RCC 7860 (cell line): Measurements from ENCODE around the gene ENTPD1.
"Not testable (repeated sequence)": the region's sequence is repeated elsewhere in the genome, so short reads cannot be mapped to it uniquely, and the experiment has no call there.

Source experiments
- DNase-seq: peaks from one replicate; pipeline ENCODE4 v3.0.0-alpha.2; 2015; ENCODE audit warnings: low spot score
- FAIRE-seq: peaks from 2 replicates; lab custom pipeline; 2012; peaks lifted over from hg19 to GRCh38; lab: Jason Lieb, UNC

Gene ENTPD1, protein sequence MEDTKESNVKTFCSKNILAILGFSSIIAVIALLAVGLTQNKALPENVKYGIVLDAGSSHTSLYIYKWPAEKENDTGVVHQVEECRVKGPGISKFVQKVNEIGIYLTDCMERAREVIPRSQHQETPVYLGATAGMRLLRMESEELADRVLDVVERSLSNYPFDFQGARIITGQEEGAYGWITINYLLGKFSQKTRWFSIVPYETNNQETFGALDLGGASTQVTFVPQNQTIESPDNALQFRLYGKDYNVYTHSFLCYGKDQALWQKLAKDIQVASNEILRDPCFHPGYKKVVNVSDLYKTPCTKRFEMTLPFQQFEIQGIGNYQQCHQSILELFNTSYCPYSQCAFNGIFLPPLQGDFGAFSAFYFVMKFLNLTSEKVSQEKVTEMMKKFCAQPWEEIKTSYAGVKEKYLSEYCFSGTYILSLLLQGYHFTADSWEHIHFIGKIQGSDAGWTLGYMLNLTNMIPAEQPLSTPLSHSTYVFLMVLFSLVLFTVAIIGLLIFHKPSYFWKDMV

DNA sequence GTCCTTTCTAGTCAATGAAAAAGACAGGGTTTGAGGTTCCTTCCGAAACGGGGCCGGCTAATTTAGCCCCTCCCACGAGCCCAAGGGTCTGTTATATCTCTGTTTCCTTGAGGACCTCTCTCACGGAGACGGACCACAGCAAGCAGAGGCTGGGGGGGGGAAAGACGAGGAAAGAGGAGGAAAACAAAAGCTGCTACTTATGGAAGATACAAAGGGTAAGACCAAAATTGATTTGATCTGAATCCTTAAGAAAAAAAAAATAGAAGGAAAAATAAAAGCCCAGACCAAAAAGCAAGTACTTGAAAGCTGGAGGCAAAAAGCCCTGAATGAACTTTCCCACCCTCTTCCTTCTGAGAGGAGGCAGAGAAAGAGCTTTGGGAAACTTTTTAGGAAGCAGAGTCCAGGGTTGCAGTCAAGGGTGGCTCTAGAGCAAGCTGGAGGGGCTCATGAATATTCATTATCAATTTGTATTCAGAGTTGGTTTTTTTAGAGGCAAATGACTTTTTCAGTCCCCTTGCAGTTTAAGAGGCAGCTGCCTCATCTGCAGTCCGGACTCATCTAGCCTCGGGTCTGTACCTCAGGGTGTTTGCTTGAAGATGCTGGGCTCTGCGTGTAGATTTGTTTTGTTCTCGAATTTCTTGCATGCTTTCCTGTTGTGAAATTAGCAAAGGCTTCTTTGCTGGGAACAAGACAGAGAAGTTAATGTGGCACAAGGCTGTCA lies at the start of gene ENTPD1:
TSS of gene ENTPD1 (plus strand) at position 123 of the 721 bp plus-strand sequence. CDS start at position 200, 77 bp downstream.
- FAIRE-seq (no peak), DNase-seq (no peak)

DNA sequence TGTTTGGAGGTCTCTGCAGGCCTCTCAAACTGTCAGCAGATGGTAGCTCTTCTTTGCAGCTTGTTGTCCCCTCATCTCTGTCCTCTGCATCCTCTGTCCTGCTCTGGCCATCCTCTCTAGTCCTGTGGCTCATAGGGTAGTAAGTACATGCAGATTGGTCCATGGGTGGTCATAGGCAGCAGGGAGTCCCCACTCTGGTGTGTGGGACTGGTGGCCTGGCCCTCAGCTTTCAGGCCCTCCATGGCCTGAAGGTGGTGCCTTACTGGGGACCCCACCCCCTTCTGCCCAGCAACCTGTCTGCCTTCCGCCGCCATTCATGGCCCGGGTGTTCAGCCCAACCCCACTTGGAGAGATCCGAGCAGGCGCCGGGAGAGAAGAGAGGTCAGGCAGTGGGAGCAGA lies 49.4 kb upstream of the ENTPD1 start:
- DNase-seq (no peak), FAIRE-seq (no peak)

DNA sequence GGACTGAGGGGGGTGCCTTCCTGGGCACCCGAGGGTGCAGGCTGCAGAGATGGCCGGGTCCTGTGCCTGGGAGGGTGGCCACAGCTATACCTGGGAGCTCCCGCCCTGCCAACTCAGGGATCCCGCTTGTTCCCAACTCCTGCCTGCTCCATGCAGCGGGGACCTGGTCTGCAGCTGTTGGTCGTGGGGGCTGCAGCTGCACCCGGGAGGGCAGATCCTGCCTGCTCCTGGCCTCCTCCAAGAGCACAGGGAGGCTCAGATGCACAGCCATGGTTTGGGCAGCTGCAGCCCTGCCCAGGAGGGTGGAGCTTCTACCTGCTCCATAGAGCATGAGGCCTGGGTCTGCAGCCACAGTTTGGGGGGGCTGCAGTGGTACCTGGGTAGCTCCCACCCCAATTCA lies 49.0 kb upstream of the ENTPD1 start:
- FAIRE-seq (no peak), DNase-seq (no peak)

DNA sequence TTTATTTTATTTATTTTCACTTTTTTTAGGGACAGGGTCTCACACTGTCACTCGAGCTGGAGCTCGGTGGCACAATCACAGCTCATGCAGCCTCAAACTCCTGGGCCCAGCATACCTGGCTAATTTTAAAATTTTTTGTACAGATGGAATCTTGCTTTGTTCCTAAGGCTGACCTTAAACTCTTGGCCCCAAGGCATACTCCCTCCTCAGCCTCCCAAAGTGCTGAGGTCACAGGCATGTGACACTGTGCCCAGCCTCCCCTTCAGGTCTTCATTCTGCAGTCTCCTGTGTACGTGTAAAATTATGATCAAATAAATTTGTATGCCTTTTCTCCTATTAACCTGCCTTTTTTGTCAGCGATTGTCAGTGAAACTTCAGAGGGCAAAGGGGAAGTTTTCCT lies 44.5 kb upstream of the ENTPD1 start:
- FAIRE-seq (no peak), DNase-seq (no peak)

DNA sequence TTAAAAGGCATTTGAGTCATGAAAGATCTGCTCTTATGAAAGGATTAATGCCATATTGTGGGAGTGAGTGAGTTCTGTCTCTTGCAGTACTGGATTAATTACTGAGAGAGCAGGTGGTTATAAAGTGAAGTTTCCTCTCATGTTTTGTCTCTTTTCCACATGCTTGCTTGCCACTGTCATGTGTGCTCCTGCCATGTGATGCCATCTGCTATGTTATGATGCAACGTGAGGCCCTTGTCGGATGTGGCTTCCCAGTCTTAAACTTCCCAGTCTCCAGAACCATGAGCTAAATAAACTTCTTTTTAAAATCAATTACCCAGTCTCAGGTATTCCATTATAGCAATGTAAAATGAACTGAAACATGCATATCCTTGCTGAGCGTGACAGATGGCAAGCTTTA lies 39.5 kb upstream of the ENTPD1 start:
- FAIRE-seq (no peak), DNase-seq (no peak)

DNA sequence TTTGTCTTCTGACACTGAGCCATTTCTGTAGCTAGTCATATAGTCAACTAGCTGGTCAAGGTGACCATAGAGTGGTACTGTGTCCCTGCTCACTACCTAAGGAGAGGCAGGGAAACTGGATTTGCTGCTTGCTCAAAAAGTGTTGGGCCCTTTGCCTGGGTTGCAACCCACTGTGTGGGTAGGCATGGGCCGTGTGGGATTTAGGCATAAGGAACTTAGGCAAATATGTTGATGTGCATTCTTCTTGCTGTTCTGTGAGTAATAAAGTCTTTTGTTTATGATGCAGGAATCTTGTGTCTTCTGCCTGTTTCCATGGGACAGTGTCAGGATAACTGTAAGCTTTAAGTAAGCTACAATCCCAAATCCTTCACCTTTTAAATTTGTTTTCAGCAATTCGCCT lies 39.1 kb upstream of the ENTPD1 start:
- DNase-seq (no peak), FAIRE-seq (no peak)

DNA sequence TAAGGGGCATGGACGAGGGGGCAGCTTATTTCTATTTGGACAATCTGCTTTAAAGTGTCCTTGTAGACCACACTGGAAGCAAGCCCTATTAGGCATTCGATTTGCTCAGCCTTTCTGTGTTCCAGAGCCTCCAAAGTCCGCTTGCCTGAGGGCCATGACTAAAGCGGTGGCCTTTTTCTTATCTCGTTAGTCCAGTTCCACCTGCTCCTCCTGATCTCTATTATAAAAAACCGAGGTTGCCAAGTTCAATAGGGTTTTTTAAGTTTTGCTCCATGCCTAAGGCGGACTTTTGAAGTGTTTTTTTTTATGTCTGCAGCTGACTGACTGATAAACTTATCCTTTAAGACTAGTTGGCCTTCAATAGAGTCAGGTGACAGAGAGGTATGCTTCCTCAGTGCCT lies 35.2 kb upstream of the ENTPD1 start:
- FAIRE-seq, DNase-seq: not testable (repeated sequence)

DNA sequence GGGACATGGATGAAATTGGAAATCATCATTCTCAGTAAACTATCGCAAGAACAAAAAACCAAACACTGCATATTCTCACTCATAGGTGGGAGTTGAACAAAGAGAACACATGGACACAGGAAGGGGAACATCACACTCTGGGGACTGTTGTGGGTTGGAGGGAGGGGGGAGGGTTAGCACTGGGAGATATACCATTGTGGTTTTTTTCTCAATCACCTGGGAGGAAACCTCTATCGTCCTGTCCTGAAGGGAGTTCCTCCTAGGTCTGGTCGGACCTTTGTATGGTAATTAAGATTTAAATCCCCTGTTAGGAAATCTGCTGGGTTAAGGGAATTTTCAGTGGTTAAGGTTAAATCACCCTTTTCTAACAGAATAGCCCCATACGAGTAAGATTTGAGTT lies 33.5 kb upstream of the ENTPD1 start:
- FAIRE-seq, DNase-seq: not testable (repeated sequence)

DNA sequence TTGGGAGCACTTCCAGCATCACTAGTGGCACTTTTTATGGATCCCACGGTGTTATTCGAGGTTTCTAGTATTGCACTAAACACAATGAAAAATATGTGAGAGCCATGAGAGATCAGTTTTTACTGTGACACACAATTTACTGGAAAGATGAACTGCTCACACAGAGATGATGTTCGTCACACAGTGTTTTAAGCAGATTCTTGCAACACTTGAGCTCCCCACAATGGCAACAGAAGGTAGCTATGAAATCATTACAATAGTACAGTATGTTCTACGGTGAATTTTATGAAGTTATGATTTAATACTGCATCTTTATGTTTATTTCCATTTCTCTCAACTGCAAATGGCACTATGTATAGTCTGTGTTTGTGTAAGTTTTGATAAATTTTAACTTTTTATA lies 27.4 kb upstream of the ENTPD1 start:
- DNase-seq (no peak), FAIRE-seq (no peak)

DNA sequence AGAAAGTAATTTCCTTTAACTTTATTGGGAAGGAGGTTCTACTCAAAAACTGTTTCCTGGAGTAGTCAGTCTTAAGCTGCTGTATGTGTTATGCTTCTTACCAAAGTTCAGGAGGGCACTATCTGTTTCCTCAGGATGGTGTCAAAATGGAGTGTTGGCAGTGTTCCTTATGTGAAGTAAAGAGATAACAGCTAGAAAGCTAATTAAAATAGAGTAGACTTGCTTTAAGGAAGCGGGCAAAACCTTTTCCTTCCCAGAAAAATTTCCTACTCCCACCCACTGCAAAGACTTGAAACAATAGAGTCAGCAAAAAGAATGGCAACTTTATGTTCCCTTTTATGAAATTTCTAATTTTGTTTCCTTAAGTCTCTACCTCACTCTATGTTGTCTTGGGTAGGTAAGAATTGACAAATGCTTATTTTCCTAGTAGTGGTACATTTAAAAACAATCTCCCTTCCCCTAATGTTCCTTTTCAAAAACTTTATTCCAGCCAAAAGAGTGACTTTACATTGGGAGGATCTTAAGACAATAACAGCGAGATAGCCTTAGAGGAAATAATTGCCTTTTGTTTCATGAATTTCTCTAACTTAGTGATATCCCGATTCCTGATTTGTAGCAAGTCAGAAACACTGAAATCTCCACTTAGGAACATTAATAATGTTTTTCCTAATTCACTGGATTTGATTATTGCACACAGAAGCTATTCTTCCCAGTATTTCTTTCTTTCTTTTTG lies 26.5 kb upstream of the ENTPD1 start:
- FAIRE-seq (no peak), DNase-seq (no peak)

DNA sequence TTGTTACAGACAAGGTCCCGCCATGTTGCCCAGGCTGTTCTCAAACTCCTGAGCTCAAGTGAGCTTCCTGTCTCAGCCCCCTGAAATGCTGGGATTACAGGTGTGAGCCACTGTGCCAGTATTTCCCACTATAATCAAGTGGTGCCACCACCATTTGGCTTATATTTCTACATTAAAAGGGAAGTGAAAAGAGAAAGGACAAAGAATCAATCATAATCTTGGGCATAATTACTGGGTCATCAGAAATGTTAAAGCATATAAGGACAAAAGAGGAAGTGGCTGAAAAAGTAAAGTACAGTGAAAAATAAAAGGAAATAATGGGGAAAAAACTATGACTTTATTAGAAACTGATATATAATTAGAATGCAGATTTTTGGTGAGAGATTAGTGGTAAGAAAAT lies 25.7 kb upstream of the ENTPD1 start:
- no peak for FAIRE-seq
- no peak for DNase-seq

DNA sequence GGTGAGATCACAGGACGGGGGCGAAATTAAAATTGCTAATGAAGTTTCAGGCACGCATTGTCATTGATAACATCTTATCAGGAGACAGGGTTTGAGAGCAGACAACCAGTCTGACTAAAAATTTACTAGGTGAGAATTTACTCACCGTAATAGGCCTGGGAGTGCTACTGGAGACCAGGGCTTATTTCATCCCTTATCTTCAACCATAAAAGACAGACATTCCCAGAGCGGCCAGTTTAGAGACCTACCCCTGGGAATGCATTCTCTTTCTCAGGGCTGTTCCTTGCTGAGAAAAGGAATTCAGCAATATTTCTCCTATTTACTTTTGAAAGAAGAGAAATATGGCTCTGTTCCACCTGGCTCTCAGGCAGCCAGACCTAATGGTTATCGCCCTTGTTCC lies 23.1 kb upstream of the ENTPD1 start:
- not testable (repeated sequence) for FAIRE-seq, DNase-seq

DNA sequence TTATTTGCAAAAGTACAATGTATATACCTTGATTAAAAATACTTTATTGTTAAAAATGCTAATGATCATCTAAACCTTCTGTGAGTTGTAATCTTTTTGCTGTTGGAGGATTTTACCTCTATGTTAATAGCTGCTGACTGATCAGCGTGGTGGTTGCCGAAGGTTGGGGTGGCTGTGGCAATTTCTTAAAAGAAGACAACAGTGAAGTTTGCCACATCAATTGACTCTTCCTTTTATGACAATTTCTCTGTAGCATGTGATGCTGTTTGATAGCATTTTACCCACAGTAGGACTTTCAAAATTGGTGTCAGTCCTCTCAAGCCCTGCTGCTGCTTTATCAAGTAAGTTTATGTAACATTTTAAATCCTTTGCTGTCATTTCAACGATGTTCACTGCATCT lies 16.9 kb upstream of the ENTPD1 start:
- FAIRE-seq = no peak
- DNase-seq = no peak

DNA sequence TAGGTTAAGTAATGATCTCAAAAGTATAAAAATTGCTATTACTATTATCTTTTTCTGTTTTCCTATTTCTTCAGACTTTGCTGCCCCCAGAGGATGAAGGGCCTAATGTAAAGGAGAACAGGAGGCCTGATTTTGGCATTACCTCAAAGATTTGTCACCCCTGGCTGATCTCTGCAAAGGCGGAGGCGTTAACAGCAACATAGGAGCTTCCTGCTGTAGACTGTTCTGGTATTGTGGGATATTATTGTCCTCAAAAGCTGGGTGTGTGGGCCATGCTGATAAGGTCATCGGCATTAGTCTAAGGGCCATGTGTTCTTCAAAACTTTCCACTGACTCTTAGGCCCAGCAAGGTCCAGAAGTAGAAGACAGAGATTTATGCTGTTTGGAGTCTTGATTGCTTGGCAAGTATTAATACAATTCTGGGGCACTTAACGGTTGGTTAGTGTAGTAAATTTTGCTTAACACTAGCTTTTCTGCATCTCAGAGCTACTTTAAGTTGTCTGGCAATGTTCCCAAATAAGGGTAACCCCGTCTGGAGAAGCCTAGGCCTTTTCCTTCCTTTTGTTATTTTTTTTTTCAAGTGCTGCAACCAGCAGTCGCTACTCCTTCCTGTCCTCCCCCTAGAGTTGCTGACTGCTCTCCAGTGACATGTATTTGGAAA lies 14.0 kb upstream of the ENTPD1 start:
- no peak for FAIRE-seq

DNA sequence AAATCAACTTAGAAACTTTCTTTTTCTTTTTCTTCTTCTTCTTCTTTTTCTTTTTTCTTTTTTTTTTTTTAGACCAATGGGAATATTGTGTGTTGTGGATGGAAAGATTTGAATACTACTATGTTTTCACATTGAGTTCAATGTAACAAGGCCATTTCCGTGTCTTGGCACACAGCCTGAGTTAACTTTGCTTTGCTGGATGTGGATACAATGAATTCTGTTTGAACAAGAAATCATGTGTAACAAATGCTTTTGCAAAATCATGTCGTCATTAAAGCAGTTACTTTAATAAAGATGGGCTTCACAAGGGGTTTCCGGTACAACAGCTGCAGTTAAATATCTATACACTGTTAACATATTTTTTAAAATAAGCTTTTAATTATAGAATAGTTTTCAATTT lies 13.5 kb upstream of the ENTPD1 start:
- DNase-seq = no peak

More for the DNA sequence above, 14.0 kb upstream of the ENTPD1 start:
- no peak for DNase-seq

DNA sequence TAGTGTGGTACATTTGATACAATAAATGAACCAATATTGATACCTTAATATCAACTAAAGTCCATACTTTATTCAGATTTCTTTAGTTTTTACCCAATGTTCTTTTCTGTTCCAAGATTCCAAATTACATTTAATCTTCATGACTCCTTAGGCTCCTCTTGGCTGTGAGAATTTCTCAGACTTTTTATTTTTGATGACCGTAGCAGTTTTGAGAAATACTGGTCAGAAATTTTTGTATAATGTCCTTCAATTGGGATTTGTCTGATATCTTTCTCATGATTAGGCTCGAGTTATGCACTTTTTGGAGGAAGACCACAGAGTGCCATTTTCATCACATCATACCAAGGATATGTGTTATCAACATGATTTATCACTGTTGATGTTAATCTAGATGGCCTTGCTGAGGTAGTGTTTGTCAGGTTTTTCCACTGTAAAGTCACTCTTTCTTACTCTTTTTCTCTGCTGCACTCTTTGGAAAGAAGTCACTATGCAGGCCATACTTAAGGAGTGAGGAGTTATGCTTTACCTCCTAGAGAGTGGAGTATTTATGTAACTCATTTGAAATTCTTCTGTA lies 12.9 kb upstream of the ENTPD1 start:
- DNase-seq = no peak
- FAIRE-seq = no peak

More for the DNA sequence above, 13.5 kb upstream of the ENTPD1 start:
- FAIRE-seq = no peak

DNA sequence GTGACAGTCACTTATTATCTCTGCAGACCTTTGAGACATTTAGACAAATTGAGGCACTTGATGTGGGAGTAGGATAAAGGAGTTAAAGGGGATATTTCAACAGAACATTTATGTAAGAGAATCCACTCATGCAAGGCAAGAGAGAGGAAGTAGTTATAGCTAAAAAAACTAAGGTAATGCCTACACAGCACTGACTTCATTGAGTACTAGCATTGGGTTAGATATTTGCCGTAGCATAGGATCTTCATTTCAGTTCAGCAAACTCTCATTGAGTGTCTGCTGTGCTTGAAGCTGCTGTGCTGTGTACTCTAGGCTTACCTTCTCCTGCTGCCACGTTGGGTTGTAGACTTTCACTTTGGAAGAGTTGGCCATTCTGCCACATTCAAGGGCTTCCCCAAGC lies 10.5 kb upstream of the ENTPD1 start:
- no peak for DNase-seq
- no peak for FAIRE-seq

DNA sequence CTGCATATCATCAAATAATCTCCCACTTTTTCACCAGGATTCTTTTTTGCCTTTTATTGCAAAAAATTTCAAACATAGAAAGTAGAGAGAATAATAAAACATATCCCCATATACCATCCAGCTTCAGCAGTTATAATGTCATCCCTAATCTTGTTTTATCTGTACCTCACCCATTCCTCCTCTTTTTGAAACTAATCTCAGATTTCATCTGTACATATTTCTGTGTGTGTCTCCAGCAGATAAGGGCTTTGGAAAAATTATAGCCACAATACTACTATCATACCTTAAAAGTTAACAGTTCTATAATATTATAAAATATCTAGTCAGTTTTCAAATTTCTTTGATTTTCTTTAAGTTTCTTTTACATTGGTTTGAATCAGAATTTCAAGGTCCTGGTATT lies 7.6 kb upstream of the ENTPD1 start:
- DNase-seq (no peak), FAIRE-seq (no peak)

DNA sequence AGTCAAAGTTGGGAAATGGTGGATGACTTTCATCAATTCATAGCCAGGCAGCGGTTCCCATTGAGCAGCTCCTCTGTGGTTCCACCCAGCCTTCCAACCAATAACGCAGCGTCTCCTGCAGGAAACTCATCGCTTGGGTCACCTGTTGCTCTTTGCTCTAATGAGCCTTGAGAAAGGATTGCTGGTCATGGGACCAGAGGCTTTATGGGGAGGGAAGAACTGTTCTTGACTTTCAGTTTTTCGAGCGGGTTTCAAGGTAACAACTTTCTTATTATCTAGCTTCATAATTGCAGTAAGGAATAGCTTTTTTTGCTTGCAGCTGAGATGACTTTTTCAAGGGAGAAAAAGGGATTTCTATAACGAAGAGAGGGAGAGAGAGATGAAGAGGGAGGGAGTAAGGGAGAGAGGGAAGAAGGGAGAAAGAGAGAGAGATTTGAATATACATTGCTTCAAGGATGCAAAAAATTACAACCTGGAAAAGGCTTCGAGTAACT lies 405 bp upstream of the ENTPD1 start:
- DNase-seq (no peak), FAIRE-seq (no peak)
